HG03066 (cell line): ENCODE data around the gene ANKZF1.
A peak's percentile ranks its signal among the peaks of the same experiment; 100 is the strongest.
"Not testable (repeated sequence)": the region's sequence is repeated elsewhere in the genome, so short reads cannot be mapped to it uniquely, and the experiment has no call there.

Source experiments
- ATAC-seq: cut with Tn5 transposase; IDR thresholded peaks from one replicate; pipeline ENCODE4 v1.9.1; 2021; ENCODE audit warnings: low read depth; ENCODE audit not compliant: unreplicated experiment

Gene ANKZF1

DNA sequence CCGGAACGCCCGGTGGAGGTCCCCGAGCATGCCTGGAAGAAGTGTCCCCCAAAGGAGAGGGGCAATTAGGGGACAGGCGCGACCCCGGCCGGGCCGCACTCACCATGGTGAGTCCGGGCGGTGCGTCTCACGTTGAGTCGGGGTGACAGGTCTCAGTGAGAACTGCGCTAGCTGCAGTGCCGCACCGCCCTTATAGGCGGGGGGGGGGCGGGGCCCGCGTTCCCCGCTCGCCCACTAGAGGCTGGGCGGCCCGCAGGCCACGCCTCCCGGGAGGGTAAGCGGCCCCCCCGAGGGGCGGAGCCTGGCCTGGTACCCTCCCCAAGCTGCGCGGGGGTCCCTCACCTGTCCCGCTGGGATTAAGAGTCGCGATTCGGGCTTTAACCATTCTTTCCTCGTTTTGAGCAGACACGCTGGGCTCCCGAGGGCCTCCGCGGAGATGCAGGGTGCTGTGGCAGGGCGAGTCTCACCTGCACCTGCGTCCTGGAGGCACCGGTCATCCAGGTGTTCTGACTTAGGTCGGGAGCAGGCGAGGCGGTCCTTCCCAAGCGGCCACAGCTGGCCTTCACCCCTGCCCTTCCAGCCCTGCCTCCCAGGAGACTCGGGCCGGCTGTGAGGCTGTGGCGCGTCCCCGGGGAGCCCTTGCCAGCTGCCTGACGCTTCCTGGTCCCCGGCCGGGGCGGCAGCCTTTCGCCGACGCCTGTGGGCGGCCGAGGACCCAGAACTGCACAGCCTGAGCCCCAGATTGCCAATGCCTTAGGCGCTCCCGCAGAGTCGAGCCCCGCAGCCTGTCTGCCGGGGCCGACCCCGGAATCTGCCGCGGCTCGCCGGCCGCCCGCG, 24.4 kb downstream of the ANKZF1 start, which contains the start of gene TUBA4A:
TSS of gene TUBA4A (minus strand) at position 166 of the 837 bp plus-strand sequence. CDS start at position 106, 60 bp downstream.
- peak; percentile 43 for ATAC-seq

DNA sequence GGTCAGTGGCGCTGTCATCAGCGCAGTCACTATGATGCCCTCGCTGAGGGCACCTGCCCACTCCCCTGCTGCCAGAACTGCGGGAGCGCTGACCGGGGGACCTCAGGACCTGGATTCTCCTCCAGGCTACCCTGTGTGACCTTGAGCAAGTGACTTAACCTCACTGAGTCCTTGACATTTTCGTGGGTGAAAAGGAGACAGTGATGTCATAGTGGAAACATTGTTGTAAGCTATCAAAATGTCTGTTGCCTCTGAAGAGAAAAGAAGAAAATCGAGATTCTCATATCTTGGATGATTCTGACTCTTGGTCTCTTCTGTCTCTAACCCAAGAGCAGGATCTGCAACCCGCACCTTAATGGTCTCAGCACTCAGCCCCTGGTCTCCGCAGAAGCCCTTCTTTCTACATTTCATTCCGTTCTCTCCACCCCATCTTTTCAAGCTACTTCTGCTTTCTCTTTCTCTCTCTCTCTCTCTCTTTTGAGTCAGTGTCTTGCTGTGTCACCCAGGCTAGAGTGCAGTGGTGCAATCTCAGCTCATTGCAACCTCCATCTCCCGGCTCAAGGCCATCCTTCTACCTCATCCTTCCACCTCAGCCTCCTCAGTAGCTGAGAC, 25.1 kb downstream of the ANKZF1 start:
- peak; percentile 21 for ATAC-seq

DNA sequence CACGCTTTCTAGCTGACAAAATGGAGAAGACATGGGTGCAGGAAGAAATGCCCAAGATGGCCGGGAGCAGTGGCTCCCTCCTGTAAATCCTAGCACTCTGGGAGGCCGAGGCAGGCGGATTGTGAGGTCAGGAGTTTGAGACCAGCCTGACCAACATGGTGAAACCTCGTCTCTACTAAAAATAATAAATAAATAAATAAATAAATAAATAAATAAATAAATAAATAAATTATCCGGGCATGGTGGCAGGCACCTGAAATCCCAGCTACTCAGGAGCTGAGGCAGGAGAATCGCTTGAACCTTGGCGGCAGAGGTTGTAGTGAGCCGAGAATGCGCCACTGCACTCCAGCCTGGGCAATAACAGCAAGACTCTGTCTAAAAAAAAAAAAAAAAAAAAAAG, 29.3 kb downstream of the ANKZF1 start:
- not testable (repeated sequence) for ATAC-seq

DNA sequence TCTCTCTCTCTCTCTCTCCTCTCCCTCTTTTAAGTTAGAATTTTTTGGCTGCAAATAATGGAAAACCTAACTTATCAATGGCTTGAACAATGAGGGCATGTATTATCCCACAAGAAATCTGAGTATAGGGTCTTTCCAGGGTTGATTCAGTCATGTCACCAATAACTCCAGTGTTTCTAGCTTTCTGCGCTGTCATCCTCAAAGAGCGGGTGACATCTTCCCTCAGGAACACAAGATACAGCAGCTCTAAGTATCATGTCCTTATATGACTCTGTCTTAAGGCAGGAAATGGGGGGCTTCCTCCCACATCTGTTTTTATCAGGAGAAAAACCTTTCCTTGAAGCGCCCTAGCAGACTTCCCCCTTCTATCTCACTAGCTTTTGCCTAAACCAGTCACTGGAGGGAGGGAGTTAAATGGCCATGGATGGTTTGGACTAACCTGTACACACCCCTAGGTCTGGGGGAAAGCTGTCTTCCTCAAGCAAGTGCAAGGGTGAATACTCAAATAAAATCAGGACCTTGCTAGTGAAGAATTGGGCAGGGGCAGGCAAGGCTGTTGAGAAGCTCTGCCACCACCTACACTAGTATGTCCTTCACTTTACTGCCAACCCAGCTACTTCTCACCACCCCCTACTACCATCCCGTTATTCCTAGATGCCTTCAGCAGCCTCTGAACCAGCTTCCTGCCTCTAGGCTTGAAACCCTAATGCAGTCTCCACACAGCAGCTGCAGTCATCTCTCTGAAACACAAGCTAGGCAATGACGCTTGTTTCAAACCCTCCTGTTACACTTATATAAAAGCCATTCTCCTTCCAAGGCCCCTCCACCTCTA, 31.6 kb downstream of the ANKZF1 start:
- no peak for ATAC-seq

DNA sequence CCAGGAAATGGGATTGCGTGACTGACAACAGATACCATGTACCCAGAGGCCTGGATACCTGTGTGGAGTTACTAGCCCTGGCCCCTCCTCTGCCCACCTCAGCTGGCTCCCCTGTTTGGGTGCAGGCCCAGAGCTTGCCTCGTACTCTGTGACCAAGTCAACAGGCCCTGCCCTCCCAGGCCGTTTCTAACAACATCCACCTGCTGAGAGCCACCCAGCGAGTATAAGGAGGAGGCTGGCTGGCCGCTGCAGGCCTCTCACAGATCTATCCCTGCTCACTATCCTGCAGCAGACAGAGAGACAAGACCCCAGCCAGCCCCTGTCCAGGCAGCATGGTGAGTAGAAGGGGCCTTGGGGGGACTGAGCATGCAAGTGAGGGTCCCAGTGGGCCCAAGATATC, 36.6 kb downstream of the ANKZF1 start:
- ATAC-seq, result no peak

DNA sequence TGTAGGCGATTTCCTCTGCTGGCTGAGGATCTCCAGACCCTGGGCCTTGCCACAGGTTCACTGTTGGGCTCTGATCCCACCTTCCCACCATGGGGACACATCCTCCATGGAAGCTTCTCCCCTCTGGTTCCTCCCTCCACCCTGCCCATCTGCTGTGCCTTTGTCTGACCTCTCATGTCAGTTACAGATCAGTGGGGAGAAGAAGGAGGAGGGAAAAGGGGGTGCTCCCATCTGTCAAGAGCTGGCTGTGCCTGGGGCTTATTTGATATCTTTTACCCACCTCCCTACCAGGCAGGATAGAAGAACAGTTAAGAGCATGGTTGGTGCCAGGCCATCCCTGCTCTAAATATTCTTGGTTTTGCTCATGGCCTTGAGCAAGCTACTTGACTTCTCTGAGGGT, 37.3 kb downstream of the ANKZF1 start:
- ATAC-seq, result no peak

DNA sequence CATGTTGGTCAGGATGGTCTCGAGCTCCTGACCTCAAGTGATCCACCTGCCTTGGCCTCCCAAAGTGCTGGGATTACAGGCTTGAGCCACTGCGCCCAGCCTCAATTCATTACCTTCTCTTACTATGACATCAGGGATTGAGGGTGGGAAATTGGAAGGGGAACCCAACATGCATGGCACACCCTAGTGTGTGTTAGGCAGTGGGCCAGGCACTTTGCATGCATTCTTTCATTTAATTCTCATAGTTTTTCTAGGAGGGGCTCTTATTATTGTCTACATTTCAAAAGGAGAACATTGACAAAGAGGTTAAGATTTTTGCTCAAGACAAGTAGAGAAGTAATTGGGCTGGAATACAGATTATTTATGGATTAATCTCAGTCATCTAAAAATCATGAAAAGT, 38.7 kb downstream of the ANKZF1 start:
- ATAC-seq, result no peak

DNA sequence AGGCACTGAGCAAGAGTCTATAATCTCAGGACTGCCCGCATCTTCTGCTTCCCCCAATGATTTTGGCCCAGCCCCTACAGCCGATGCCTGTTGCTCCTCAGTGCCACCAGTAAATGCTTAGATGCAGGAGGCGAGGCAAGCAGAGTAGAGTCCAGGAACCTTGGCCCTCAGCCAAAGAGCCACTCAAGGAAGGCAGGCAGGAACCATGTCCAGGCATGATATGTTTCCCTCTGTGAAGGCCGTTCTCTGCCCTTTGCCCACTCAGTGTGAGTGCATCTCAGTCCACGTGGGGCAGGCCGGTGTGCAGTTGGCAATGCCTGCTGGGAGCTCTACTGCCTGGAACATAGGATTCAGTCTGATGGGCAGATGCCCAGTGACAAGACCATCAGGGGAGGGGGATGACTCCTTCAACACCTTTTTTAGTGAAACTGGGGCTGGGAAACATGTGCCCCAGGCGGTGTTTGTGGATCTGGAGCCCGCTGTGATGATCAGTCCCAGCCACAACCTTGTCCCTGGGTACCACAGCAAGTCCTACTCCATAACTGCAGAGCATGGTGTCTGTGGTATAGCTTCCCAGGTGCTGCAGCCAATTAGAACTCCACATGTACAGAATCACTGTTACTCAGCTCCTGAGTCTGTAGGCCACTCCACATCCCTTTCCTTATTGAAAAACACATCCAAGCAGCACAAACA, 39.9 kb downstream of the ANKZF1 start:
- ATAC-seq, result no peak

DNA sequence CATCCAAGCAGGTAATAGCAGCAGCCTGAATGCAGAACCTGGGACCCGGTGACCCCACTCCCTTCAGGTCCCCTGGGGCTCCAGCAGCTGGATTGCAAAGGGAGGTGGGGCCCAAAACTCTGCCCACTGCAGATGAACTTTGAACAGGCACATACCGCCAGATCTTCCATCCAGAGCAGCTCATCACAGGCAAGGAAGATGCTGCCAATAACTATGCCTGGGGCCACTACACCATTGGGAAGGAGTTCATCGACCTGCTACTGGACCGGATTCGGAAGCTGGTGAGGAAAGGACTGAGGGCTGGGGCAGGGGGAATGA, 40.4 kb downstream of the ANKZF1 start:
- no peak for ATAC-seq

DNA sequence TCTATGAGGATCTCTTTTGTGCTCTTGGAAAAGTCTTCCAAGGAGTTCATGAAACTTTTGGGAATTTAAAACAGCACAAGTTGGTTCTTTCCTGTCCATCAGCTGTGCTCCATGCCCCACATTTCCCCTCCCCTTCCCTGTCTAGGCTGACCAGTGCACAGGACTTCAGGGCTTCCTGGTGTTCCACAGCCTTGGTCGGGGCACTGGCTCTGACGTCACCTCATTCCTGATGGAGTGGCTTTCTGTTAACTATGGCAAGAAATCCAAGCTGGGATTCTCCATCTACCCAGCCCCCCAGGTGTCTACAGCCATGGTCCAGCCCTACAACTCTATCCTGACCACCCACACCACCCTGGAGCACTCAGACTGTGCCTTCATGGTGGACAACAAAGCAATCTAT, 41.4 kb downstream of the ANKZF1 start:
- no peak for ATAC-seq

DNA sequence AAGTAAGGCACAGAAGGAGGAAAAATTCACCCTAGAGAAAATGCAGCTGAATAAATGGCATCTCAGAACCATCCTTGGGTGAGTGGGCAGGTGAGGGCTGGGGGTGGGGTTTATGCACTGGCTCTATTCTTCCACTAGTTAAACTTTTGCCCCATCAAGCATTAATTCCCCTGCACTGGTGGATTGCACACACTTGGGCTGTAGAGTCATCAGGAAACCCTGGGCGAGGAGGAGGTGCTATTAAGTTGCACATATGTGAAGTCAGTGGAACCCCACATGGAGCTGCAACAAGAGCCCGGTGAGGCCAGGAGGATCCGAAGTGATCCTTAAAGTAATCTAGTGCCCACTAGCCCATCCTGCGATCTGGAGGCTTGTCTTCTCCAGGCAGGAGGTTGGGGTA, 42.8 kb downstream of the ANKZF1 start:
- ATAC-seq, result no peak

DNA sequence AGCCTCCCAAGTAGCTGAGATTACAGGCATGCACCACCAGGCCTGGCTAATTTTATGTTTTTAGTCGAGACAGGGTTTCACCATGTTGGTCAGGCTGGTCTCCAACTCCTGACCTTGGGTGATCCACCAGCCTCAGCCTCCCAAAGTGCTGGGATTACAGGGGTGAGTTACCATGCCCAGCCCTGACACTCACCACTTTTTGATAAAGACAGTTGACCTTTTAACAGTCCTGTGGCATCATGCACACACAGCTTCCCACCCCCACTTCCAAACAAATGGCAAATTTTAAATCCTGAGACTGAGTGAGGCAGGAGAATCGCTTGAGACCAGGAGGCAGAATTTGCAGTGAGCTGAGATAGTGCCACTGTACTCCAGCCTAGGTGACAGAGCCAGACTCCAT, 43.4 kb downstream of the ANKZF1 start:
- no peak for ATAC-seq

DNA sequence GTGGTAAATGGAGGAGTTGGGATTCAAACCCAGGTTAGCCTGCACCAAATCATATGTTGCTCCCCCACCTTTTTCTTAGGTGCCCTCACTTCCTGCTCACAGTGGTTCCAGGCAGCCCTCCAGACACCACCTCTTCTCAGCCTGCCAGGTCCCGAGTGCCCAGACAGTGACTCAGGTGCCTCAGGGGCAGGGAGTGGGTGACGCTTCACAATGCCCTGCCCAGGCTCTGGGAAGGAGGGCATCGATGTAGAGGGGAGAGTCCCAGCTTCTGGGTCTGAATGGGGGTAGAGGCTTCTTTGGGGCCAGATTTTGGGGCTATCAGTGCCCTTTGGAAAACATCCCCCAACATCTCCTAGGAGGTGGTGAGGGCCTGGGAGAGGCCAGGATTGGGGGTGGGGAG, 44.3 kb downstream of the ANKZF1 start:
- ATAC-seq, result no peak

DNA sequence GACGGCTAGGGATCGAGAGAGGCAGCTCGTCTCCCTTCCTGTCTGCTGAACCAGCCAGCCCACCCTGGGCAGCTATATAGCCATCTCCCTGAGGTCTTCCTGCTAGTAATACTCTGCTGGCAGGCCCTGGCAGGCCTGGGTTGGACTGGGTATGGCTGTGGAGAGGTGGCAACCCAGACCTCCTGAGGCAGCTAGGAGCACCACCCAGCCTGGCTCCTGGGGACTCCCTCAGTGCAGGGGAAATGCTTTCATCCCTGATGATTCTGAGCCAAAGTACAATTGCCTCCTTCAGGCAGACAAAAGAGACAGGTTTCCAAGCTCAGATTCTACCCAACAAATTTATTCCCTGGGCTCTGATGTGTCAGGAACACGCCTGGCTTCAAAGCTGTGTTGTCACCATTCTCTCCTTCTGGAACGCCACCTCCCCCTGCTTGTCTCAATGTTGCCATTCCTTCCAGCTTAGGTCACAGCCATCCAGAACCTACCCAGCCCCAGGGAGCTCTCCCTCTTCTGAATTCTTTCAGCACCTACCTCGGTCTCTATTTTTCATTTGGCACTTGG, 44.8 kb downstream of the ANKZF1 start:
- no peak for ATAC-seq

DNA sequence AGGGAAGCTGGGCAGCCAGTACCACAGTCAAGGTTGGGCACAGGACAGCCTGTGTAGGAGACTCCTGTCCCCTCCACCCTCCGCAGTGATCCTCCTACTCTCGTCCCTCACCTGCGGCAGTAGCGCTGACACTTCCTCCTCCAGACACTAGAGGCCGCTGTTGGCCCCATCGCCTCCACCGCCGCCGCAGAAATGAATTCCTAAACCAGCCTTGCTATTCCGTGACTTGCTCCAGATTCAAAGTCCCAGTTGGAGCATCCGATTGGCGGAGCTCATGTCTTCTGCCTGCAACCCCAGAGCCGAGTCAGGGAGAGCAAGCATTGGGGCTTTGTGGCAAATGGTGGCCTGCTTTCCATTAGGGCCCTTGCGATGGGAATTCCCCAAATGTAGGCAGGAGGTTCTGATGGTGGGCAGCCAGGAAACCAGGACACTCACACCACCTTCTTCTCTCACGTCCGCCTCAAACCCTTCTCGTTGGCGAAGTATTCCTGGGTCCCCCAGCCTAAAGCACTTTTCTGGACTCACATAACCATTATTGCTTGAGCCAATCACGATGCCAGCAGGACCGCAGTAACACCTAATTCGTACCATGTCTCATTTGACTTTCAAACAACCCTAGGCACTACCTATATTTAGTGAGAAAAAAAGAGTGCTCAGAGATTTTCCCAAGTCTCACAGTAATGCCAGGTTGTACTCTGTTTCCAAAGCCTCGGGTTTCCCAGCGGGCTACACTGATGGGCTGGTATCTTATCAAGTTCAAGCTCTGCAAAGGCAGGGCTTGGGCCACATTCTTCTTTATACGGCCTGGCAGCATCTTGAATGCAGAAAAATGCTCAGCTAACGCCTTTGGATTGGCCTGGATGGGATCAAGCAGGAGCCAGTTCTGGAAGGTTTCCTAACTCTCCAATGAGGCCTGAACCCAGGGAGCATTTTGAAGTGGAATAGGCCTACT, 48.4 kb downstream of the ANKZF1 start:
- ATAC-seq, result peak; percentile 26

DNA sequence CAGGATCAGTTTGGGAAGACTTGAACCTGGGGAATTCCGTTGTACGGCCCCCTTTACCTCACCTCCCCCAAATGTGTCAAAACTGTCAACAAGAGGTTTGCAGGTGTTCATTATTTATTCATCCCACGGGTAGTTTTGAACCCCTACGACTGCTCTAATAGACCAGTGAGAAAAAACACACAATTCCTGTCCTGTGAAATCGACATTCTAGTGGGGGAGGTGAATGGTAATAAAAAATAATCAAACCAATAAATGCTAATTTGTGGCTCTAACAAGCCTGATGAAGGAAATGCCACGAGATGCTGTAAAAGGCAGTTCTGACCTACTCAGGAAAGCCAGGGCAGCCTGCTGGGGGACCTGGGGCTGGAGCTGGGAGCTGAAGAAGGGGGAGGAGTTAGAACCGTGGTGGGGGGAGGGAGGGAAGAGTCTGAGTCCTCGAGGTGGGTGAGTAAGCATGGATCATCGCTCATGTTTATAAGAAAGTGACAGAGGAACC, 49.1 kb downstream of the ANKZF1 start:
- no peak for ATAC-seq

DNA sequence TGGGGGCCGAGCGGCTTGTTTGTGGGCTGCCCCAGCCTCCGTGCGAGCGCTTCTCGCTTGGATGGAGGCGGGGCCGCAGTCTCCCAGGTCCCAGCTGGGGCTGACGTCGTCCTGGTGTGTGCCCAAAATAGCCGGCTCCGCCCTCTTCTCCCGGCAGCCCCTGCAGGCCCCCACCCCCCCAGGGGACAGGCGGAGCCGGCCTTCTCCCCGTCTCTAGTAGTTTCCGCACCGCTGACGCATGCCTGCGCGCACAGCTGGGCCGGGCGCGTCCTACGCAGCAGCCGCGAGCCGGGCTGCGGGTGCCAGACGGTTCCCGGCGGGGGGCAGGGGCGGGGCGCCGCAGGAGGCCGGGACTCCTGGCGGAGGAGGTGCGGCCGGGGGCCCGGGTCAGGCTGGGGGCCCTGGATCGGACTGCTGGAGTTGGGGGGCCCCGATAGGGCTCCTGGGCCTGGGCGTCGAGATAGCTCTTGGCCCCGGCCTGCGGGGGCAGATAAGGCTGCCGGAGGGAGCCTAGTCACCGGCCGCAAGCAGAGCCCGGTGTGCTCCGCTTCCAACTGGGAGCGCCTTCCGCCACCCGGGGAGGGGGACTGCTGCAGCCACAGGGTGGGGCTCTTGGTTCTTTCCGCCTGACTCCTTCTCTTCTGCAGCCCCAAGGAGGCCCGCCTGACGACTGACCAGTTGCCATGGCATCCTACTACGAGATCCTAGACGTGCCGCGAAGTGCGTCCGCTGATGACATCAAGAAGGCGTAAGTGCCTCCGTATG, 49.7 kb downstream of the ANKZF1 start, which contains the start of gene DNAJB2:
TSS of gene DNAJB2 (plus strand) at position 216 of the 765 bp plus-strand sequence. CDS start at position 684, 468 bp downstream.
- ATAC-seq, result peak; percentile 82

DNA sequence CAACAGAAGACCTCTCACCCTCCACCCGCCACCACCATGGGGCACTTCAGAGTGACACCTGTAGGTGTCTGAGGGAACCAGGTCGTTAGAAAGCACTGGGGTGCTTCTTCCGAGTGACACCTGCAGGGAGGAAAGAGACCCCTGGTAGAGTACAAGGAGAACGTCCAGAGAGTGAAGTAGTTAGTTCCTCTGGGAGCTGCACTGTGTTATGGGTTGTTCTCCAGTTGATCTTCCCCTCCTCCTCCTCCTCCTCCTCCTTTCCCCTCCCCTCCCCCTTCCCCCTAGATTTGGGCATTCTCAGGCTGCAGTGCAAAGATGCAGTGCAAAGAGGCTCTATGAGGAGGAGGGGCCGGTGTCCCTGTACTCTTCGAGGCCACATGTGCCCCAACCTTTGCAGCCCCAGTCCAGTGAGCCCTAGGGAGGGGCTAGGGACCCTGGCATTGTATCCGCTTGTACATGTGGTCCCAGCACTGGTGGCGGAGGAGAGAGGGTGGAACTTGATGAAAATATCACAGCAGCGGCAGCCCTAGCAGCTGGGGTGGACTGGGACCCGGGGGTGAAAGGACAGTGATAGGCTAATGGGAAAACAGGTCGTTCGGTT, 50.4 kb downstream of the ANKZF1 start:
- no peak for ATAC-seq
